Colonic mucosa (tissue), 4 donors: ENCODE results near the gene STIM1. TPM values are rescaled to one million over a fixed set of nuclear protein-coding genes. Genes with fewer than 3 reads are reported as not detected.

ENCODE experiments used
- DNase-seq: peaks from one replicate; pipeline ENCODE4 v3.0.0-alpha.2; 2020
- H3K27ac ChIP-seq: fragments of 200-600 bp; one replicate; pipeline ENCODE4 v1.8.0; 2021
- H3K27me3 ChIP-seq: fragments of 200-600 bp; one replicate; pipeline ENCODE4 v1.8.0; 2021
- H3K36me3 ChIP-seq: fragments of 200-600 bp; one replicate; pipeline ENCODE4 v1.8.0; 2021
- H3K4me1 ChIP-seq: fragments of 200-600 bp; one replicate; pipeline ENCODE4 v1.8.0; 2021; ENCODE audit warnings: mild to moderate bottlenecking
- H3K4me3 ChIP-seq: fragments of 200-600 bp; one replicate; pipeline ENCODE4 v1.8.0; 2021
- H3K9ac ChIP-seq, 2 donors: one replicate each; pipeline ENCODE4 v1.7.0; 2013; ENCODE audit warnings: control low read depth in 2 of 2, low read depth in 2 of 2, low read length in 2 of 2
- H3K9me3 ChIP-seq: fragments of 200-600 bp; one replicate; pipeline ENCODE4 v1.8.0; 2021
- intact Hi-C: fragments of 100-400 bp; cut with DNase I; formaldehyde crosslinking; loops from one replicate; pipeline ENCODE4 v1.14.1; 2022
- total RNA-seq, 2 donors: library from RNA; stranded (reverse); fragmentation: NEBNext Ultra II Directional in 1 of 2; extraction: Animal tissue kit (Norgen Biotek cat#: 25700) in 1 of 2; gene quantifications; one replicate each; pipeline ENCODE4 v1.2.1, GENCODE V29; 2021
- TF ChIP-seq, protein P1 (sequence below): fragments of 200-600 bp; IDR thresholded peaks from one replicate; pipeline ENCODE4 v1.8.0; 2022; ENCODE audit warnings: antibody characterized with exemption, mild to moderate bottlenecking
- donor health status: healthy.
- donor health status: DM: no; HTN: no; CAD: no.
- donor health status: DM: no; HTN: no; CAD: no.

STIM1 gene
- total RNA-seq, 2 donors from 2014 or later: 39.1 to 56.8 TPM

DNA sequence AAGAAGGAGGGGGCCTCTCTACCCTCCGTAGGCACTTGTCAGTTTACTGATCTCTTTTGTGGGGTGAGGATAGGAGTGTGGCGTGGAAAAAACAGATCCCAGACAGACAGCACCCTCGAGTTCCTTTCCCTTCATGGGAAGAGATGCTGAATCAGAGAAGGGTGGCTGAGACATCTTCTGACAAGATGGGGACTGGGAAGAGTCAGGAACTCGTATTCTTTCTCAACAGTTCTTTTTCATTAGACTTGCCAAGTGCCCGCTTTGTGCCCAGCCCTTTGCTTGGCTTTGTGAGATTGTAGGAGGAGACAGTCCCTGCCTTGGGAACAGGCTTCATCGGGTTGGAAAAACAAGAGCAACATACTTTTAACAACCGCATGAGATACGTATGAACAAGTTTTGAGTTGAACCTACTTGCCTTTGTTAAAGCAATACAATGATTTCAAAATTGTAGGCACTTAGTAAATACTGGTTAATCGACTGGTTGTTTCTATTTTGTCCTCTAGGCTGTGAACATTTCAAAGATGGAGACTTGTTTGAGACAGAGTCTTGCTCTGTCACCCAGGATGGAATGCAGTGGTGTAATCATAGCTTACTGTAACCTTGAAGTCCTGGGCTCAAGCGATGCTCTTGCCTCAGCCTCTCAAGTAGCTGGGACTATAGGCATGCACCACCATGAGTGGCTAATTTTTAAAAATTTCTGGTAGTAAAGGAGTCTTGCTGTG is 240.2 kb downstream of the STIM1 start:
- peak overlapping the region; percentile 89 to 91 for H3K9ac ChIP-seq
- no peaks in the 10 kb centered on the region for H3K36me3 ChIP-seq
- H3K27ac ChIP-seq: peak overlapping the region; percentile 82
- DNase-seq: no peak
- peak overlapping the region; percentile 83 for H3K4me3 ChIP-seq
- intact Hi-C loops: no loop called here
- no peaks in the 10 kb centered on the region for H3K4me1 ChIP-seq
- TF ChIP-seq, protein P1, sequence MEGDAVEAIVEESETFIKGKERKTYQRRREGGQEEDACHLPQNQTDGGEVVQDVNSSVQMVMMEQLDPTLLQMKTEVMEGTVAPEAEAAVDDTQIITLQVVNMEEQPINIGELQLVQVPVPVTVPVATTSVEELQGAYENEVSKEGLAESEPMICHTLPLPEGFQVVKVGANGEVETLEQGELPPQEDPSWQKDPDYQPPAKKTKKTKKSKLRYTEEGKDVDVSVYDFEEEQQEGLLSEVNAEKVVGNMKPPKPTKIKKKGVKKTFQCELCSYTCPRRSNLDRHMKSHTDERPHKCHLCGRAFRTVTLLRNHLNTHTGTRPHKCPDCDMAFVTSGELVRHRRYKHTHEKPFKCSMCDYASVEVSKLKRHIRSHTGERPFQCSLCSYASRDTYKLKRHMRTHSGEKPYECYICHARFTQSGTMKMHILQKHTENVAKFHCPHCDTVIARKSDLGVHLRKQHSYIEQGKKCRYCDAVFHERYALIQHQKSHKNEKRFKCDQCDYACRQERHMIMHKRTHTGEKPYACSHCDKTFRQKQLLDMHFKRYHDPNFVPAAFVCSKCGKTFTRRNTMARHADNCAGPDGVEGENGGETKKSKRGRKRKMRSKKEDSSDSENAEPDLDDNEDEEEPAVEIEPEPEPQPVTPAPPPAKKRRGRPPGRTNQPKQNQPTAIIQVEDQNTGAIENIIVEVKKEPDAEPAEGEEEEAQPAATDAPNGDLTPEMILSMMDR: no peak
- no peaks in the 10 kb centered on the region for H3K9me3 ChIP-seq
- no peaks in the 10 kb centered on the region for H3K27me3 ChIP-seq

DNA sequence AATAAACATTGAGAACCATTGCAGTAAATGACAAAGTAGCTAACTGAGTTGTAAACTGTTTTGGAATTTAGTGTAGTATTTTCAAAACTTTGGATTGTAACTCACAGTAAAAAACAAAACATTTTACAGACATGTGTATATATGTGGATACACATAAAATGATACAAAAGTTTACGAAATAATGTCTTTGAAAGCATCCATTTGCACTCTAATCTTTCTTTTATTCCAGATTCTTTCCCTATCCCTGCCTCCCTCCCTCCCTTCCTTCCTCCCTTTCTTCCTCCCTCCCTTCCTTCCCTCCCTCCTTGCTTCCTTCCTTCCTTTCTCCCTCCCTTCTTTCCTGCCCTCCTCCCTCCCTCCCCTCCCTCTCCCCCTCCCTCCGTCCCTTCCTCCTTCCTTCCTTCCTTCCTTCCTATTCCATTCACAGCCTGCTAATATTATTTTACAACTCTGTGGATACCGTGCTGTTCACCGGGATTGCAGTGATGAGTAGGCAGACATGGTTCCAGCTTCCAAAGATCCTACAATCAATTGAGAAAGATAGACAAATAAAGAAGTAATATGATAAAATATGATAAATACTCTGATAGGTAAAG is 242.7 kb downstream of the STIM1 start:
- Histone ChIP-seq H3K36me3 (no peaks in the 10 kb centered on the region), H3K27ac (no peak overlapping the region), H3K9me3 (no peaks in the 10 kb centered on the region), H3K4me3 (no peak overlapping the region), H3K27me3 (no peaks in the 10 kb centered on the region), H3K9ac (no peak overlapping the region), H3K4me1 (no peaks in the 10 kb centered on the region)
- intact Hi-C loops: no loop called here
- TF ChIP-seq, protein P1: no peak
- DNase-seq: no peak

DNA sequence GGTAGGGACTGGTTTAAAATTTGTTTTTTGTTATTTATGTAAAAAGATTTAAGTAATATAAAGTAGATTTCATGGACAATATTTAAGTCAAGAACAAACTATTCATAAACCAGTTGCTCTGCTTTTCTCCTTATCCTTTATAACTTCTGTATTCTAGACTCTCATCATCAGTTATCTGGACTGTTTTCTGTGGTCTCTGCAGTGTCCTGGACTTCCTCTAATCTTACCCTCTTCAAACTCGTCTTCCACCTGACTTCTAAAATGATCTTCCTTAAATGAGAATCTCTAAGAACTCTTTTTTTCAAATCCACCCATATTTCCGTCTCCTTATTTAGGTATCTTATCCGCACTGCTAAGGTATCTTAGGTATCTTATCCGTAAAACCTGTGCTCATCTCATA is 247.2 kb downstream of the STIM1 start:
- TF ChIP-seq, protein P1: no peak
- Histone ChIP-seq H3K4me3 (no peak overlapping the region), H3K27me3 (no peaks in the 10 kb centered on the region), H3K9ac (no peak overlapping the region), H3K9me3 (no peaks in the 10 kb centered on the region), H3K27ac (no peak overlapping the region), H3K36me3 (no peaks in the 10 kb centered on the region), H3K4me1 (no peaks in the 10 kb centered on the region)
- DNase-seq: no peak
- intact Hi-C loops: no loop called here

DNA sequence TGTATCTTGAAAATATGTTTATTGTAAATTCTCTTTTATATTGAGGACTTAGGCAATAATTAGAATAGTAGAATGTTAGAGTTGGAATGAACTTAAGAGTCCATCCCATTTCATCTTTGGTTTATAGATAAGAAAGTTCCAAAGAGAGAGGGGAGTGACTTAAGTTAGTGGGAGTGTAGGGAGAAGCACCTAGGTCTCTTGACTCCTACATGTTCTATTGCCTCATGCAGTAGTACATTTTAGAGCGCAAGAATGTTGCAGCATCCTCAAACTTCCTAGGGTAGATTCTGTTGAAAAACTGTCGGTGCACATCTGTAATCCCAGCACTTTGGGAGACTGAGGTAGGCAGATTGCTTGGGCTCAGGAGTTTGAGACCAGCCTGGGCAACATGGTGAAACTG is 247.8 kb downstream of the STIM1 start:
- intact Hi-C loops: no loop called here
- Histone ChIP-seq H3K27me3 (no peaks in the 10 kb centered on the region), H3K4me3 (no peak overlapping the region), H3K9ac (no peak overlapping the region), H3K9me3 (no peaks in the 10 kb centered on the region), H3K27ac (no peak overlapping the region), H3K36me3 (no peaks in the 10 kb centered on the region), H3K4me1 (no peaks in the 10 kb centered on the region)
- TF ChIP-seq, protein P1: no peak
- DNase-seq: no peak

DNA sequence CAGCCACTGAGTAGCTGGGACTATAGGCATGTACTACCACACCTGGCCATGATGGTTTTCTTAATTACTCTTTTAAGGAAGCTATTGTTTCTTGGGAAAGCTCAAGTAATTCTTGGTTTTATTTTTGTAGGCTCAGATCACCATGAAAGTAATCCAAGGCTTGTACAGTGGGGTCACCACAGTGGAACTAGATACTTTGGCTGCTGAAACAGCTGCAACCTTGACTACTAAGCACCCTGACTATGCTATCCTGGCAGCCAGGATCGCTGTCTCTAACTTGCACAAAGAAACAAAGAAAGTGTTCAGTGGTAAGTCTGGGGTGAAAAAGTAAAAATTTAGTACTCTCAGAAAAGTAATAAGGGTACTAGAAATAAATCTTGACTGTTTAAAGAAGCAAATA is 250.5 kb downstream of the STIM1 start:
- TF ChIP-seq, protein P1: no peak
- DNase-seq: no peak
- H3K9ac ChIP-seq: no peak overlapping the region
- no peaks in the 10 kb centered on the region for H3K36me3 ChIP-seq
- H3K27ac ChIP-seq: no peak overlapping the region
- no peak overlapping the region for H3K4me3 ChIP-seq
- H3K4me1 ChIP-seq: no peaks in the 10 kb centered on the region
- H3K27me3 ChIP-seq: no peaks in the 10 kb centered on the region
- H3K9me3 ChIP-seq: no peaks in the 10 kb centered on the region
- intact Hi-C loops: no loop called here
